Endothelial cell of umbilical vein (primary cell): ENCODE data around the gene KCNQ5. TPM values are rescaled to one million over a fixed set of nuclear protein-coding genes. Genes with fewer than 3 reads are reported as not detected.

Experiments
- BruUV-seq: library from RNA; stranded (reverse); fragments of 400-500 nt; replicated peaks from 2 replicates; lab custom pipeline; 2021; lab: Mats Ljungman, UMichigan
- CTCF ChIA-PET: fragments of 300-600, 350-600 bp; sonication (Branson Sonifier 250); formaldehyde crosslinking; loops from one replicate; lab custom pipeline; 2021; ENCODE audit warnings: antibody characterized with exemption, inconsistent platforms; lab: Charles Lee
- POLR2A ChIA-PET: fragments of 300-600, 350-600 bp; sonication (Branson Sonifier 250); formaldehyde crosslinking; loops from one replicate; lab custom pipeline; 2021; ENCODE audit warnings: antibody characterized with exemption, inconsistent platforms; lab: Charles Lee
- DNase-seq: peaks from one replicate; pipeline ENCODE4 v3.0.0-alpha.2; 2011; ENCODE audit warnings: low read depth, low spot score
- FAIRE-seq: peaks from 2 replicates; lab custom pipeline; 2011; peaks lifted over from hg19 to GRCh38; lab: Jason Lieb, UNC
- H2AFZ ChIP-seq: 2 replicates; pipeline ENCODE4 v1.6.0; 2012; ENCODE audit warnings: low read depth, low read length, control low read depth, inconsistent platforms
- H3K27ac ChIP-seq: 2 replicates; pipeline ENCODE4 v1.5.1; 2011; ENCODE audit warnings: low read depth, mild to moderate bottlenecking, control low read depth, low read length, moderate library complexity; ENCODE audit not compliant: insufficient read depth
- H3K27me3 ChIP-seq, 2 experiments: 2 replicates each; pipeline versions ENCODE4 v1.6.0 to v1.6.1; 2011; ENCODE audit warnings: low read length in 2 of 2, mixed read lengths in 1 of 2; ENCODE audit not compliant: control insufficient read depth in 2 of 2, insufficient read depth in 2 of 2
- H3K36me3 ChIP-seq, 2 experiments: 2 replicates in 1 of 2; 3 replicates in 1 of 2; pipeline ENCODE4 v1.5.1; 2011; ENCODE audit warnings: low read length in 2 of 2, mild to moderate bottlenecking in 1 of 2, moderate library complexity in 1 of 2; ENCODE audit not compliant: control insufficient read depth in 2 of 2, insufficient read depth in 2 of 2; ENCODE audit errors: extremely low read depth in 1 of 2
- H3K4me1 ChIP-seq: 3 replicates; pipeline ENCODE4 v1.5.1; 2011; ENCODE audit warnings: mild to moderate bottlenecking, low read length; ENCODE audit not compliant: control insufficient read depth, insufficient read depth; ENCODE audit errors: extremely low read depth
- H3K4me2 ChIP-seq: 2 replicates; pipeline ENCODE4 v1.6.1; 2011; ENCODE audit warnings: low read length, control low read depth, mixed read lengths; ENCODE audit not compliant: insufficient read depth
- H3K4me3 ChIP-seq, 3 experiments: fragments of 200-600 bp in 1 of 3; sonication (generic), shearing (Covaris generic) in 1 of 3; replicated peaks in 1 of 3; 2 replicates each; pipeline ENCODE4 v1.5.1; 2011 to 2016; ENCODE audit warnings: control low read depth in 3 of 3, low read length in 3 of 3, mild to moderate bottlenecking in 2 of 3, inconsistent platforms in 1 of 3, low read depth in 1 of 3, moderate library complexity in 1 of 3; ENCODE audit not compliant: insufficient read depth in 1 of 3
- H3K79me2 ChIP-seq: 2 replicates; pipeline ENCODE4 v1.6.0; 2012; ENCODE audit warnings: low read length, inconsistent platforms; ENCODE audit not compliant: control insufficient read depth, insufficient read depth
- H3K9ac ChIP-seq: replicated peaks from 2 replicates; pipeline ENCODE3; 2011; ENCODE audit warnings: low read length, control low read depth; ENCODE audit not compliant: insufficient read depth; ENCODE audit errors: extremely low read depth
- H3K9me1 ChIP-seq: replicated peaks from 3 replicates; pipeline ENCODE4 v1.6.0; 2011; ENCODE audit warnings: mild to moderate bottlenecking, low read length; ENCODE audit not compliant: control insufficient read depth, insufficient read depth; ENCODE audit errors: extremely low read depth
- H3K9me3 ChIP-seq: replicated peaks from 2 replicates; pipeline ENCODE4 v1.5.1; 2012; ENCODE audit warnings: low read length, inconsistent platforms; ENCODE audit not compliant: control insufficient read depth, insufficient read depth
- H4K20me1 ChIP-seq: replicated peaks from 2 replicates; pipeline ENCODE3; 2011; ENCODE audit warnings: mild to moderate bottlenecking, low read length; ENCODE audit not compliant: control insufficient read depth, insufficient read depth; ENCODE audit errors: extremely low read depth
- EZH2 ChIP-seq: IDR thresholded peaks from 2 replicates; pipeline ENCODE4 v1.6.1; 2012; ENCODE audit warnings: borderline replicate concordance, low read depth, mild to moderate bottlenecking, moderate library complexity, low read length, inconsistent platforms; ENCODE audit not compliant: severe bottlenecking
- FOS ChIP-seq: IDR thresholded peaks from 2 replicates; pipeline ENCODE4 v1.6.1; 2011; ENCODE audit warnings: mild to moderate bottlenecking, low read length, moderate library complexity, borderline replicate concordance; ENCODE audit not compliant: insufficient read depth
- GATA2 ChIP-seq: IDR thresholded peaks from 2 replicates; pipeline ENCODE4 v1.7.0; 2011; ENCODE audit warnings: low read depth, mild to moderate bottlenecking, moderate library complexity, mixed read lengths, low read length; ENCODE audit not compliant: insufficient read length, insufficient read depth
- JUN ChIP-seq: IDR thresholded peaks from 2 replicates; pipeline ENCODE4 v1.6.1; 2011; ENCODE audit warnings: borderline replicate concordance, low read depth; ENCODE audit not compliant: insufficient read length, insufficient read depth
- MYC ChIP-seq: IDR thresholded peaks from one replicate; pipeline ENCODE4 v1.6.1; 2011; ENCODE audit warnings: mild to moderate bottlenecking, low read depth, low read length
- POLR2A ChIP-seq: IDR thresholded peaks from 2 replicates; pipeline ENCODE4 v1.6.1; 2012; ENCODE audit warnings: low read depth, mild to moderate bottlenecking, control low read depth, low read length
- POLR2AphosphoS5 ChIP-seq: IDR thresholded peaks from 2 replicates; pipeline ENCODE4 v1.6.1; 2012; ENCODE audit warnings: low read depth, mild to moderate bottlenecking, control low read depth, low read length, moderate library complexity; ENCODE audit not compliant: insufficient read depth
- dilution Hi-C: fragments of 300-500 bp; cut with MboI; formaldehyde crosslinking; loops from one replicate; pipeline ENCODE4 v1.15.0; 2019; ENCODE audit warnings: low sequenced_read_pairs; ENCODE audit not compliant: extremely low pct_ligation_motif_present
- intact Hi-C: fragments of 100-400 bp; cut with micrococcal nuclease; formaldehyde crosslinking; loops from one replicate; pipeline ENCODE4 v1.10.0; 2022
- polyA plus RNA-seq, 4 experiments: library from polyadenylated mRNA; depleted of rRNA in 3 of 4; stranded (reverse) in 3 of 4; unstranded in 1 of 4; fragments of >200 nt; gene quantifications; 2 replicates each; pipeline versions ENCODE4 v1.2.1 to v1.2.3, GENCODE V29; 2011 to 2012; ENCODE audit warnings: missing spikeins in 1 of 4
- total RNA-seq: library from RNA; stranded (reverse); gene quantifications from 2 replicates; pipeline ENCODE4 v1.2.3, GENCODE V29; 2021
- TF ChIP-seq, protein P1 (sequence below): IDR thresholded peaks from 2 replicates; pipeline ENCODE4 v1.6.1; 2011; ENCODE audit not compliant: insufficient read depth, insufficient read length
- TF ChIP-seq, protein P2 (sequence below), 2 donors: IDR thresholded peaks; 1 replicate in 1 of 2; 2 replicates in 1 of 2; pipeline ENCODE4 v1.5.1; 2011; ENCODE audit warnings: low read length in 2 of 2, mild to moderate bottlenecking in 2 of 2, moderate library complexity in 2 of 2, control low read depth in 1 of 2, inconsistent platforms in 1 of 2, low read depth in 1 of 2; ENCODE audit not compliant: insufficient read depth in 1 of 2; ENCODE audit errors: extremely low read depth in 1 of 2

Gene KCNQ5
- total and polyA plus RNA-seq, 2 donors (not counting 3 experiments of a cell fraction or from before 2014, with no cell fraction given) = 0.22 TPM; not detected in 1

DNA sequence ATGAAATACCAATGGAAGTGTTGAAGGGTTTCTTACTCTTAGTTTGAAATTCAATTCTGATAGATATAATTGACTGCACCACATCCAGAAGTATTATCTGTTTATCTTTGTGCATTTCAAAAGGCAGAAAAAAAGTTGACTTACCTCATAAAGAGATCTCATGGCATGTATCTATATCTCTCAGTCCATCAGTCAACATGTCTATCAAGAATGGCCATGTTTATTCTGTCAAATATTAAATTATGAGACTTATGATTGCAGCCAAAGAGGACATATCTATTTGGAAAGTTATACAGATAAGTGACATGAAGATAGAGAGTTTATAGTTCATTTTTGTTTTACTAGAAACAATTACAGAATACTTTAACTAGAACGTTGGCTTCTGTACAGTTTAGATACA lies 325.7 kb downstream of the KCNQ5 start:
- POLR2A ChIA-PET = no interaction called here
- Histone ChIP-seq H4K20me1 (no peaks in the 10 kb centered on the region), H3K4me1 (peaks cover 4% of the 10 kb centered on the region), H3K9me3 (no peaks in the 10 kb centered on the region), H2AFZ (no peak overlapping the region), H3K27me3 (no peaks in the 10 kb centered on the region), H3K27ac (no peak overlapping the region), H3K79me2 (no peaks in the 10 kb centered on the region), H3K36me3 (no peaks in the 10 kb centered on the region), H3K9ac (no peak overlapping the region), H3K4me3 (no peak overlapping the region), H3K9me1 (no peaks in the 10 kb centered on the region), H3K4me2 (no peak overlapping the region)
- CTCF ChIA-PET = interaction anchor here (0.7 to 1.3 kb wide), 2 partner anchors 12 to 18 kb away, joined by 3 to 4 read pairs; no protein-coding TSS in a partner anchor
- dilution Hi-C loops = no loop called here
- FAIRE-seq (no peak), DNase-seq (no peak)
- BruUV-seq = no TSS peak
- no peak for TF ChIP-seq JUN
- no peak for TF ChIP-seq MYC
- TF ChIP-seq POLR2AphosphoS5 = no peak
- no peak for TF ChIP-seq FOS
- TF ChIP-seq, protein P1, sequence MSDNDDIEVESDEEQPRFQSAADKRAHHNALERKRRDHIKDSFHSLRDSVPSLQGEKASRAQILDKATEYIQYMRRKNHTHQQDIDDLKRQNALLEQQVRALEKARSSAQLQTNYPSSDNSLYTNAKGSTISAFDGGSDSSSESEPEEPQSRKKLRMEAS = no peak
- intact Hi-C loops = no loop called here

DNA sequence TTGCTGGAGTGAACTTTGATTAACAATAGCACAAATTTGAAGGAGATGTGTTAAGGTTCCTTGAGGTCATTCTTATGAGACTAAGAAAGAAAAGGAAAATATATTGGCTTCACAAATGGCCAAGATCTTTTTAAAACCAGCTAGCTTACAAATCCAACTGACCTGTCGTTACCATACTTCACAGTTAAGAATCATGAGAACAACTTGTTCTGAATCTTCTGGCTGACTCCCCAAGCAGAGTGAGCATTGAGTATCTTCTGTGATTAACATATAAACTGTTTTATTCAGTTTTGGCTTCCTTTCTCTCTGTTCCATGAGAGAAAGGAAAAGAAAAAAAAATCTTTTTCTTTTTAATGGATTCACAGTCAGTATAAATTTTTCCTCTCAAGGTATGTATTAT lies 326.3 kb downstream of the KCNQ5 start:
- dilution Hi-C loops = no loop called here
- intact Hi-C loops = no loop called here
- Histone ChIP-seq H4K20me1 (no peaks in the 10 kb centered on the region), H3K9ac (no peak overlapping the region), H3K4me2 (no peak overlapping the region), H3K79me2 (no peaks in the 10 kb centered on the region), H3K36me3 (no peaks in the 10 kb centered on the region), H3K27ac (no peak overlapping the region), H3K9me3 (no peaks in the 10 kb centered on the region), H3K4me1 (peaks cover 10% of the 10 kb centered on the region), H3K27me3 (no peaks in the 10 kb centered on the region), H2AFZ (no peak overlapping the region), H3K9me1 (no peaks in the 10 kb centered on the region), H3K4me3 (no peak overlapping the region)
- CTCF ChIA-PET = no interaction called here
- BruUV-seq = no TSS peak
- no peak for DNase-seq
- TF ChIP-seq EZH2 (no peak), JUN (no peak), FOS (no peak), GATA2 (no peak), POLR2A (no peak), POLR2AphosphoS5 (no peak), MYC (no peak)
- TF ChIP-seq, protein P2, sequence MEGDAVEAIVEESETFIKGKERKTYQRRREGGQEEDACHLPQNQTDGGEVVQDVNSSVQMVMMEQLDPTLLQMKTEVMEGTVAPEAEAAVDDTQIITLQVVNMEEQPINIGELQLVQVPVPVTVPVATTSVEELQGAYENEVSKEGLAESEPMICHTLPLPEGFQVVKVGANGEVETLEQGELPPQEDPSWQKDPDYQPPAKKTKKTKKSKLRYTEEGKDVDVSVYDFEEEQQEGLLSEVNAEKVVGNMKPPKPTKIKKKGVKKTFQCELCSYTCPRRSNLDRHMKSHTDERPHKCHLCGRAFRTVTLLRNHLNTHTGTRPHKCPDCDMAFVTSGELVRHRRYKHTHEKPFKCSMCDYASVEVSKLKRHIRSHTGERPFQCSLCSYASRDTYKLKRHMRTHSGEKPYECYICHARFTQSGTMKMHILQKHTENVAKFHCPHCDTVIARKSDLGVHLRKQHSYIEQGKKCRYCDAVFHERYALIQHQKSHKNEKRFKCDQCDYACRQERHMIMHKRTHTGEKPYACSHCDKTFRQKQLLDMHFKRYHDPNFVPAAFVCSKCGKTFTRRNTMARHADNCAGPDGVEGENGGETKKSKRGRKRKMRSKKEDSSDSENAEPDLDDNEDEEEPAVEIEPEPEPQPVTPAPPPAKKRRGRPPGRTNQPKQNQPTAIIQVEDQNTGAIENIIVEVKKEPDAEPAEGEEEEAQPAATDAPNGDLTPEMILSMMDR (IDR thresholded peaks at IDR 0.05; ENCODE audit: extremely low read depth in 1 of 2, insufficient read depth in 1 of 2, low read depth in 1 of 2, low read length in 2 of 2) = no peak
- TF ChIP-seq, protein P1 = no peak
- POLR2A ChIA-PET = no interaction called here
- no peak for FAIRE-seq
